Ovary (tissue), 3 donors: Measurements from ENCODE around the gene CERS6.

Source experiments
- CTCF ChIP-seq, 3 donors: fragments of 450-650 bp in 2 of 3; fragments of 200-600 bp in 1 of 3; IDR thresholded peaks; one replicate each; pipeline versions ENCODE4 v1.5.1 to v1.8.0; 2016 to 2022; ENCODE audit warnings: antibody characterized with exemption in 3 of 3, mild to moderate bottlenecking in 1 of 3
- EP300 ChIP-seq: sonication (generic); formaldehyde crosslinking; IDR thresholded peaks from one replicate; pipeline ENCODE4 v1.6.1; 2017; ENCODE audit warnings: antibody characterized with exemption
- donor health status: DM: no; HTN: no; CAD: no.

DNA sequence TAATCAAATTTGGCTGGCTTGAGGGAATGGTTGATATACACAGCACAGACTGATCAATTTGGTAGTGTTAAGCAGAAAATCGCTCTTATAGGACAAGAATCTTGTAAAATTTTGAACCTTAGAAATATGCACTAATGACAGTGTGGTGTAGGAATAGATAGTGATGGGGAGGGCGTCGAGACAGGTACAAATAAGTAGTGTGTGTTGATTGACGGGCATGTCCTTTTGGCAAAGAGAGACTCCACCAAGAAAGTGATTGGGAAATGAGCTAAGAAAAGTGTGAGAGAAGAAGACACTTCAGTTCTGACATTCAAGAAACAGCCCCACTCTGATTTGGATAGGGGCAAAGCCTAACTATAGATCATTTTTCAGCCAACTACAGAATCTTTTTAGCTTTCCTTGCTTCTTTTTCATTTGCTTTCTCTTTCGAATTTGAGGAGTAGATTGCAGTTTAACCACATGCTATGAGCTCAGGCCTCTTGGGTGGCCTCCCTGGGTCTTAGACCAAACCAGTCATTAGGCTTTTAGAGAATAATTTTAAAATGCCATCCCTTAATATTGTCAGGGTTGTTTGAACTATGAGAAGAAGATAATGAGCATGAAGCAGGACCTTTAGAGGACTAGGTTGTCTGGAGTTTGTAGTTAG is 127.1 kb downstream of the CERS6 start:
- TF ChIP-seq CTCF (IDR thresholded peaks at IDR 0.05) (no peak), EP300 (no peak)
